ENCODE results near the gene OR11L1. TPM values are rescaled to one million over a fixed set of nuclear protein-coding genes. Genes with fewer than 3 reads are reported as not detected.

OR11L1 gene
- not detected for polyA plus RNA-seq

- H3K9me3 Mint-ChIP-seq = peaks cover 0 to 1% (median 0%) of the 10 kb centered on the region in 3 donors
- H3K27me3 Mint-ChIP-seq = no peaks in the 10 kb centered on the region
- peaks cover 0 to 2% (median 0%) of the 10 kb centered on the region in 3 donors for H3K4me1 Mint-ChIP-seq
- H3K36me3 Mint-ChIP-seq = no peaks in the 10 kb centered on the region
- no peak within 1 kb of the TSS for H3K4me3 Mint-ChIP-seq
- no peak within 1 kb of the TSS for H3K27ac Mint-ChIP-seq
These were observed at the start of gene OR11L1 for GRCh38 chr1:247841796-247842195. Gene OR11L1 (minus strand): TSS chr1:247841896. CDS start chr1:247841896, 0 bp downstream.

GRCh38 chr1:247884797-247885413 is 43.2 kb upstream of the OR11L1 start:
- no peaks in the 10 kb centered on the region for H3K27me3 Mint-ChIP-seq
- H3K4me3 Mint-ChIP-seq = no peak overlapping the region
- H3K4me1 Mint-ChIP-seq = no peaks in the 10 kb centered on the region
- H3K9me3 Mint-ChIP-seq = no peaks in the 10 kb centered on the region
- H3K36me3 Mint-ChIP-seq = no peaks in the 10 kb centered on the region
- no peak overlapping the region for H3K27ac Mint-ChIP-seq

GRCh38 chr1:247883346-247883745 is 41.6 kb upstream of the OR11L1 start:
- Mint-ChIP-seq H3K4me1 (no peaks in the 10 kb centered on the region), H3K27ac (no peak overlapping the region), H3K4me3 (no peak overlapping the region), H3K36me3 (no peaks in the 10 kb centered on the region), H3K9me3 (peaks cover 0 to 1% (median 0%) of the 10 kb centered on the region in 3 donors), H3K27me3 (peaks cover 1% of the 10 kb centered on the region)

GRCh38 chr1:247865416-247865815 is 23.7 kb upstream of the OR11L1 start:
- H3K4me1 Mint-ChIP-seq = no peaks in the 10 kb centered on the region
- no peak overlapping the region for H3K4me3 Mint-ChIP-seq
- peaks cover 8% of the 10 kb centered on the region for H3K27me3 Mint-ChIP-seq
- H3K9me3 Mint-ChIP-seq = peaks cover 0 to 5% (median 0%) of the 10 kb centered on the region in 3 donors
- H3K27ac Mint-ChIP-seq = no peak overlapping the region
- H3K36me3 Mint-ChIP-seq = no peaks in the 10 kb centered on the region

GRCh38 chr1:247864644-247865043 is 22.9 kb upstream of the OR11L1 start:
- no peak overlapping the region for H3K27ac Mint-ChIP-seq
- no peak overlapping the region for H3K4me3 Mint-ChIP-seq
- no peaks in the 10 kb centered on the region for H3K4me1 Mint-ChIP-seq
- H3K9me3 Mint-ChIP-seq = peaks cover 0 to 2% (median 0%) of the 10 kb centered on the region in 3 donors
- no peaks in the 10 kb centered on the region for H3K36me3 Mint-ChIP-seq
- H3K27me3 Mint-ChIP-seq = peaks cover 10% of the 10 kb centered on the region

GRCh38 chr1:247862756-247863155 is 21.1 kb upstream of the OR11L1 start:
- no peaks in the 10 kb centered on the region for H3K9me3 Mint-ChIP-seq
- peaks cover 22% of the 10 kb centered on the region for H3K27me3 Mint-ChIP-seq
- no peaks in the 10 kb centered on the region for H3K36me3 Mint-ChIP-seq
- H3K4me3 Mint-ChIP-seq = no peak overlapping the region
- no peak overlapping the region for H3K27ac Mint-ChIP-seq
- peaks cover 3 to 5% (median 5%) of the 10 kb centered on the region in 3 donors for H3K4me1 Mint-ChIP-seq

- H3K27me3 Mint-ChIP-seq = peaks cover 37% of the 10 kb centered on the region
- H3K9me3 Mint-ChIP-seq = peaks cover 0 to 9% (median 2%) of the 10 kb centered on the region in 3 donors
- peaks cover 6 to 10% (median 7%) of the 10 kb centered on the region in 3 donors for H3K4me1 Mint-ChIP-seq
- no peak overlapping the region for H3K27ac Mint-ChIP-seq
- H3K4me3 Mint-ChIP-seq = peak overlapping the region; percentile 48 to 92 (median 76)
- no peaks in the 10 kb centered on the region for H3K36me3 Mint-ChIP-seq
These were observed 16.4 kb upstream of the OR11L1 start for GRCh38 chr1:247857985-247858619.

- Mint-ChIP-seq H3K9me3 (peaks cover 0 to 9% (median 2%) of the 10 kb centered on the region in 3 donors), H3K27ac (no peak within 1 kb of the TSS), H3K36me3 (no peaks in the 10 kb centered on the region), H3K4me3 (peak within 1 kb of the TSS; percentile 48 to 92 (median 76)), H3K27me3 (peaks cover 38% of the 10 kb centered on the region), H3K4me1 (peaks cover 6 to 10% (median 7%) of the 10 kb centered on the region in 3 donors)
These were observed 15.6 kb upstream of the OR11L1 start, which contains the start of gene TRIM58 for GRCh38 chr1:247857069-247857984. Gene TRIM58 (plus strand): TSS chr1:247857187. CDS start chr1:247857247, 60 bp downstream.

- peaks cover 40% of the 10 kb centered on the region for H3K27me3 Mint-ChIP-seq
- no peaks in the 10 kb centered on the region for H3K36me3 Mint-ChIP-seq
- H3K9me3 Mint-ChIP-seq = peaks cover 0 to 12% (median 2%) of the 10 kb centered on the region in 3 donors
- H3K4me1 Mint-ChIP-seq = peaks cover 7 to 10% (median 8%) of the 10 kb centered on the region in 3 donors
- no peak overlapping the region for H3K27ac Mint-ChIP-seq
- peak overlapping the region in 3 of 4 donors; percentile 6 to 41 (median 19) for H3K4me3 Mint-ChIP-seq
These were observed 14.2 kb upstream of the OR11L1 start for GRCh38 chr1:247855911-247856310.

GRCh38 chr1:247854899-247855545 is 13.3 kb upstream of the OR11L1 start:
- H3K27me3 Mint-ChIP-seq = peaks cover 35% of the 10 kb centered on the region
- no peak overlapping the region for H3K27ac Mint-ChIP-seq
- peaks cover 7 to 10% (median 8%) of the 10 kb centered on the region in 3 donors for H3K4me1 Mint-ChIP-seq
- peak overlapping the region in 1 of 4 donors; percentile 22 for H3K4me3 Mint-ChIP-seq
- no peaks in the 10 kb centered on the region for H3K36me3 Mint-ChIP-seq
- H3K9me3 Mint-ChIP-seq = peaks cover 0 to 12% (median 2%) of the 10 kb centered on the region in 3 donors

- H3K36me3 Mint-ChIP-seq = no peaks in the 10 kb centered on the region
- H3K4me3 Mint-ChIP-seq = no peak overlapping the region
- H3K4me1 Mint-ChIP-seq = peaks cover 0 to 2% (median 0%) of the 10 kb centered on the region in 3 donors
These were observed 7.9 kb upstream of the OR11L1 start for GRCh38 chr1:247849616-247850015.

GRCh38 chr1:247848346-247848745 is 6.7 kb upstream of the OR11L1 start:
- Mint-ChIP-seq H3K27ac (no peak overlapping the region), H3K4me1 (peaks cover 0 to 2% (median 0%) of the 10 kb centered on the region in 3 donors), H3K9me3 (peaks cover 0 to 6% (median 0%) of the 10 kb centered on the region in 3 donors), H3K27me3 (peaks cover 10% of the 10 kb centered on the region), H3K36me3 (no peaks in the 10 kb centered on the region), H3K4me3 (no peak overlapping the region)

More at GRCh38 chr1:247849616-247850015, 7.9 kb upstream of the OR11L1 start:
- Mint-ChIP-seq H3K9me3 (peaks cover 0 to 12% (median 2%) of the 10 kb centered on the region in 3 donors), H3K27me3 (peaks cover 10% of the 10 kb centered on the region), H3K27ac (no peak overlapping the region)

GRCh38 chr1:247845693-247846017 is 4.0 kb upstream of the OR11L1 start:
- no peaks in the 10 kb centered on the region for H3K36me3 Mint-ChIP-seq
- H3K27ac Mint-ChIP-seq = no peak overlapping the region
- no peaks in the 10 kb centered on the region for H3K4me1 Mint-ChIP-seq
- no peak overlapping the region for H3K4me3 Mint-ChIP-seq
- no peaks in the 10 kb centered on the region for H3K9me3 Mint-ChIP-seq
- peaks cover 2% of the 10 kb centered on the region for H3K27me3 Mint-ChIP-seq

- Mint-ChIP-seq H3K9me3 (no peaks in the 10 kb centered on the region), H3K4me1 (no peaks in the 10 kb centered on the region), H3K36me3 (no peaks in the 10 kb centered on the region), H3K4me3 (no peak overlapping the region), H3K27ac (no peak overlapping the region), H3K27me3 (no peaks in the 10 kb centered on the region)
These were observed 3.5 kb upstream of the OR11L1 start for GRCh38 chr1:247845011-247845692.
